GM18526 (cell line): Measurements from ENCODE around the gene UBR4.

ENCODE experiments used
- POLR2A ChIP-seq: IDR thresholded peaks from 3 replicates; pipeline ENCODE4 v1.6.1; 2011; ENCODE audit not compliant: insufficient read length; ENCODE audit errors: extremely low read depth

The UBR4 gene

DNA sequence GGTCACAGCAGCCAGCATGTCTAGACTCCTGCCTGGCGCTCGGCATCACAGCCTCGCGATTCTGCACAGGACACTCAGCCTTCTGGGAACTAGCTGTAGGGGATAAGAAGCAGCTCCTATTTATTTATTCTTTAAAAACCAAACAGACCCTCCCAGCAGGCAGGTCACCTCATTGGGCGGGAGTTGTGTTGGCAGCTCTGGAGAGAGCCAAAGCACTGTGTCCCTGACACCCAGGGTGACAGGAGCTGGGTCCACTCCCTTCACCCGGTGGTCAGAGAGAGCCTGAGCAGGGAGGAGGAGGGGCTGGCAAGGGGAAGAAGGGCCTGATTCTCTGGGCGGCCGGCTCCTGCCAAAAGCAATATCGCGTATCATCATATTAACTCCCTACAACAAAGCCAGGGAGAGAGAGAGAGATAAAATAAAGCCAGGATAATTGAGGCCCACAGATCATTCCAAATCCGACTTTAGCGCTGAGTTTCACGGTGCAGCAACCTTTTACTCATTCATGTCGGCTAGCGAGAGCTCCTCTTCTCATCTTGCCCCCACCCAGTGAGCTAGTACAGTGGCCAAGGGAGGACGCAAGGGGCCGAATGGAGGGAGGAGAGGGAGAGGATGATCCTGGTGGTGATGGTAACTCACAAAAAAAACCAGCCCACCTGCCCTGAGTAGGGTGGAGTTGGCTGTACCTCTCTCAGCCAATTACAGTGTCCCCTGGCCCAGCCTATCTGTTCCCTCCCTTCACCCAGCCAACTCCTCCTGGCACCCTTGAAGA is 173.8 kb downstream of the UBR4 start:
- no peak for TF ChIP-seq POLR2A

DNA sequence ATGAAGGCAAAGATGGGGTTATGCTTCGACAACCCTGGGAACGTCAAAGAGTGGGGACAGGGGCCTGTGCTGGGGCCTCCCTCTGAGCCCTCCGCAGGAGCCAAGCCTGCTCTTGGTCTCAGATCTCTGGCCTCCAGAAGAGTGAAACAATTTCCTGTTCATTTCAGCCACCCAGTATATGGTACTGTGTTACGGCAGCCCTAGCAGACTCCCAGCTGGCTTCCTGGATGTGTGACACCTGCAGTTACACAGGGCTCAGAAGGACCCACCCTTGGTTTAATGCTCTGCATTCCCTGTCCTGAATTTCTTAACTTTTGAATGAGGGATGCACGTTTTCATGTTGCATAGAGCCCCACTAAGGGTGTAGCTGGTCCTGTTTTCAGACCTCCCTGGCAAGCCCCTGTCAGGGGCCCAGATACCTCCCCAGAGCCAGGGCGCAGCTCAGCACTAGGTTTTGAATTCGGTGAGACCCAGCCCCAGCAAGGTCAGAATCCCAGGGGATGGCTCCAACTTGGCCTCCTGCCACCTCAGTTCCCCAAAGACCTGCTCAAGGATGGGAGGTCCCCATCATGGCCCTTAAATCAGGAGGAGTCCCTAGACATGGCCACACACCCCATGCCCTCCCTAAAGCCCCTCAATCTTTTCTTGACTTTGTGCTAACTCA is 174.6 kb downstream of the UBR4 start:
- TF ChIP-seq POLR2A = no peak

DNA sequence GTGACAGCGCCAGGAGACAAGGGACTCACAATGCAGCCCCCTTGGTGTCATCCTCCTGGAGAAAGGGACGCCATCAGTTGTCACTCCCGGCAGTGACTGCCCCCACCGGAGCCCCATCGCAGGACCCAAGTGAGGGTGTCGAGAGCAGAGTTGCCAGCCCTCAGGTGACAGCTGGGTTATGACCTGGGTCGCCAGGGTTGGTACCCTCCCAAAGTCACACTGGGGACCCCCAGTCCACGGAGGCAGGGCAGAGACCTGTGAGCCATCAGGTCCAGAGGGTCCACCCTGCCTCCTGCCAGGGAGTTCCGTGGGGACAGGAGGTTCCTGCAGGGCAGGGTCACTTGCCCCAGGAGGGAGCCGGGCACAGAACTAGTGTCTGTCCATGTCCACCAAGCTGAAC is 175.3 kb downstream of the UBR4 start:
- TF ChIP-seq POLR2A = no peak

DNA sequence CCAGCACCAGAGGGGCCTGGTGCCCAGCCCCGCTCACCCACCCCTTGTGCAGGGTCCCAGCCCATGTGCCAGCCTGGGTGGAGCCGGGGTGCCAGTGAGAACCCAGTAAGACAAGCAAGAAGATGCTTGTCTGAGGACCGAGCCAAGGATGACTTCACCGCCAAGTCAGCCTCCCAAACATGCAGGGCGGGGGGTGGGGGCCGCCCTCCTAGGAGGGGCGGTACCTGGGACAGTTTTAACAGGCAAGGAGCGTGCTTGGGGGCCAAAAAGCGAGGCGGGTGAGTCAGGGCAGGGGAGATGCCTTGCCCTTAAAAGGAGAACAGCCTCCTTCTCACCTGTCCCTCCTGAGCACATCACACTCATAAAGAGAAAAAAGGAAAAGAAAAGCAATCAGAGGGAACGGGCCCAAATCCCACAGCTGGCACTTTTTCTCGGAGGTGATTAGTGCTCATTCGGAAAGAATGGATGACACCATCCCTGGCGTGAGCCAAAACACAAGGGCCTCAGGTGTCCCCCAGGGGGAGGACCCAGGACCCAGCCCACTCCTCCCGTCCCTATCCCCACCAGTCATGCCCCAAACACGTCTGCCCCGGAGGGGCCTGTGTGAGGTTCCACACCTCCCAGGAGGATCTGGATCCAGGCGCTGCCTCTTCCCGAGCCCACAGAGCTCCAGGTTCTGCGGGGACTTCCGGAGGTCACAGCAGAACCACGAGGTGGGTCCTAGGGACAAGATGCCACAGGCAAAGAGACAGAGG is 176.0 kb downstream of the UBR4 start:
- no peak for TF ChIP-seq POLR2A

DNA sequence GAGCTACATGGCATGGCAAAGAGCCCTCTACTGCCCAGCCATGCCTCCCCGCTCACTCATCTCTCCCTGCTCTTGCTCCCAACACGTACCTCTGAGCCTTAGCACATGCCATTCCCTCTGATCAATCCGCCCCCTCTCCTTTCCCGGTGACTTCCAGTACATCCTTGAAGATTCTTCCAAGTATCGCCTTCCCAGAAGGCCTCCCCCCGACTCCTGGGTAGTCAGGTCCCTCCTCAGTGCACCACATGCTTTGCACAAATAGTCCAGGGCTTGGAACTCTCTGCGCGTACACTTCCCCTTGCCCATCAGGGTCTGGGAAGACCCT is 176.6 kb downstream of the UBR4 start:
- TF ChIP-seq POLR2A = no peak

DNA sequence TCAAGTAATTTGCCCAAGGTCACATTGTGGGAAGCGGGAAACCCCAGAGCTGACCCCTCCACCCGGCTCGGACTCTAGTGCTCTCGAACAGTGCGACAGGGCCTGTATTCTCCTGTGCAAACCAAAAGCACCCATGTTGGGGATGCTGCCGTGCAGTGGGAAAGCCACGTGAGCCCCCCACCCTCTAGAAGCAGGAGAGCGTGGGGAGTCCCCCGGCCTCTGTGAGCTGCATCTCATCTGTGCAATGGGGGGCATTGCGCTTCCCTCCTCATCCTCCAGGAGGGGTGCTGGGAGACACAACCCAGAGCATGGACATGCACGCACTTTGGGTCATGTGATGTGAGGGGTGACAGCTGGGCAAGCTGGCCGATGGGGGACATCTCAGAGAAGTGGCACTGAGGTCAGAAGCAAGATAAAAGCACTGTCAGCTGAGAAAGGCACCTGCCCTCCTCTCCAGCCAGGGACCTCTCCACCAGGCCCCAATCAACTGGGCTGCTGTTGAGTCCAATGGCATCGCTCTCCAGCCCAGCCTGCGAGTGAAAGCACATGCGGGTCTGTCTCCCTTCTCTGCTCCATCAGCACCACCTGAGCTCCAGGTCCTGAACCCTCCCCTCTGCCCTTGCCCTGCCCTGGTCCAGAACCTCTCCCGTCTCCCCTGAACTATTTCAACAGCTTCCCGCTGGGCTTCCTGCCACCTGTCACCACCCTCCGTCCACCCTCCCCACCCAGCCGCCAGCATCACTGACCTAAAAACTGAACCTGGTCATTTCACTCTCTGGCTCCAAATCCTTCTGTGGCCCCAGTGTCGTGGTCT is 177.2 kb downstream of the UBR4 start:
- no peak for TF ChIP-seq POLR2A

DNA sequence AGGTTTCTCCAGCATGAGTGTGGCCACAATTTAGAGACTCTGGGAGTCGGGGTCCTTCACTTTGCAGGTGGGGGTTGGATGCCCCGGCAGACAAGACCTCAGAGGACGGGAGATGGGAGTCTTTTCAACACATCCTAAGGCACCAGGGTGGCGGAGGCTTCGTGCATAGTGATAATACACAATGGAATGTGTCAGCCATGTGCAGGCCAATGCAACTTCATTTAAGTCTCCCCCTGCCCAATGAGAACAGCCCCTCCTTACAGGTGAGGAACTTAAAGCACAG is 177.7 kb downstream of the UBR4 start:
- no peak for TF ChIP-seq POLR2A

DNA sequence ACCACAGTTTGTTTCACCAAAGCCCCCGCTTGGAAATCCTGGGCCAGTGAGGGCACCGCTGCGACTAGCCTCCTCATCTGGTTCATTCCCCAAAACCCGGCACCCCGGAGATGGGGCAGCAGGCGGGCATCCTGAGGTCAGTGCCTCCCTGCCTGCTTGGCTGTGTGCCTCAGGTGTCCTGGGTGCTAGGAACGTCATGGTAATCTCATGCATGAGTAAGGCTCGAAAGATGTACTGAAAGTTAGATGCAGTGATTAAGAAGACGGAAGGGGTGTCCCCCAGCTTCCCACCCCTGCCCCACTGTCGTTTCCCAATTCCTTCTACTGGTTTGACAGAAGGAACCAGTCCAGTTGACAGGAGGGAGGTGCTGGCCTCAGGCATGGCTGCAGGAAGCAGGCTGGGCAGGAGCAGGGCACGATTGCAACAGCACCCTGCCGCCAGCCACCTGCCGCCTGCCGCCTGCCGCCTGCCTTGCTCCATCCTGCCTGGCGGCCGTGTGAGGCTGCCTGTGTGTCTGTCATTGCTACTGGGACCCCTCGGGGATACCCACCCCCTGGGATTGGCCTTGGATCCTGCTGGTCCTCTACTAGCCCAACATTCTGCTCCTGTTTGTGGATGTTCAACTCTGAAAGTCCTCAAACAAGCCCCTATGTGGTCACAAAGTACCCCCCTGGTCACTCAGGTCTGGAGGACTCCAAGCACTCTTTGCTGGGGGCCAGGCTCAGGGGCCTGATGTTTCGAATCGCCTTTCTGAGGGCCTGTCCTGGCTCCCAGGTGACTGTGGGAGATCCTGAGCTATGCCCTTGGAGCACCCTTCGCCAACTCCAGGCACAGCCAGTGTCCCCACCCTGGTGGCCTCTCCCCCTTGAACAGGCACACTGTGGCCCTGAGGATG is 180.6 kb downstream of the UBR4 start:
- no peak for TF ChIP-seq POLR2A

DNA sequence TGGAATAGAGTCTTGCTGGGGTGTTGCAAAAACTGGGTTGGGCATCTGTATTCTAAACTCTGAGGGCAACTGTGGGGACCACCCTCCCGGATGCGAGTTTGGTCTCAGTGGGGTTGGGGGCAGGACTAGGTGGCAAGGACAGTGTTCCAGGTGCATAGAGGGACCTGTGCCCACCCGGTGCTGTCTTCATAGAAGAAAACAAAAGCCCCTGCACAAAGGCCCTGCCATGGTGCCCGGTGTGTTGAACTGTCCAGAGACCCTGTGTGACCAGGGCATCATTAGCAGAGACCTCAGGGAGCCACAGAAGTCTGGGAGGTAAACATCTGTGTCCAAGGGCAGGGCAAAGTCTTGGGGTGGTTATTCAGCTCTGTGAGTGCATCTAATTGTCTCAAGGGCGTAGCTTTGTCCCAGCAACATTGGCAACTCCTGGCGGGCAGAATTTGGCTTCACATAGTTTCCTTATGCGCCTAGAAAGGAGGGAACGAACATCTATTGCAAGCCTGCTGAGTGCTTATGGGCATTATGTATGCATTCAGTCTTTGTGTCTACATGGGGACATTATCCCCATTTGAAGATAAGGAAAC is 181.4 kb downstream of the UBR4 start:
- no peak for TF ChIP-seq POLR2A

DNA sequence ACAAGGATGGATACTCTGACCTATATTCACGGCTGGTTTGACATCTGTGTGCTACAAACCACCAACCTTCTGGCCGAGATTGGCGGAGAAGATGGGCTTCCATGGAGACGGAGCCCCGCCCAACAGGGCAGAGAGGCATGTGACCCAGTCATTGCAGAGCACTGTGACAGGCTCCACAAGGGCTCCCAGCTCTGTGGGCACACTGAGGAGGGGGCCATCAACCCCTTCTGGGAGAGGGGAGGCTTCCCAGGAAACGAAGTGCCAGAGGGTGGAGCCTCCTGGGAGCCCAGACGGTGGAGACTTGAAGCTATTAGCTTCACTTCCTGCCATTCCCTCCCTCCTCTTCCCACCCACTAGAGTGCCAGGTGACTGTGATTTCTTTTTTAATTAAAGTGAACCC is 182.0 kb downstream of the UBR4 start:
- TF ChIP-seq POLR2A = no peak
